HG02623 (cell line): ENCODE results near the gene NRL.

ENCODE experiments used
- ATAC-seq: cut with Tn5 transposase; IDR thresholded peaks from one replicate; pipeline ENCODE4 v1.9.1; 2021; ENCODE audit warnings: moderate library complexity; ENCODE audit not compliant: unreplicated experiment

NRL gene

DNA sequence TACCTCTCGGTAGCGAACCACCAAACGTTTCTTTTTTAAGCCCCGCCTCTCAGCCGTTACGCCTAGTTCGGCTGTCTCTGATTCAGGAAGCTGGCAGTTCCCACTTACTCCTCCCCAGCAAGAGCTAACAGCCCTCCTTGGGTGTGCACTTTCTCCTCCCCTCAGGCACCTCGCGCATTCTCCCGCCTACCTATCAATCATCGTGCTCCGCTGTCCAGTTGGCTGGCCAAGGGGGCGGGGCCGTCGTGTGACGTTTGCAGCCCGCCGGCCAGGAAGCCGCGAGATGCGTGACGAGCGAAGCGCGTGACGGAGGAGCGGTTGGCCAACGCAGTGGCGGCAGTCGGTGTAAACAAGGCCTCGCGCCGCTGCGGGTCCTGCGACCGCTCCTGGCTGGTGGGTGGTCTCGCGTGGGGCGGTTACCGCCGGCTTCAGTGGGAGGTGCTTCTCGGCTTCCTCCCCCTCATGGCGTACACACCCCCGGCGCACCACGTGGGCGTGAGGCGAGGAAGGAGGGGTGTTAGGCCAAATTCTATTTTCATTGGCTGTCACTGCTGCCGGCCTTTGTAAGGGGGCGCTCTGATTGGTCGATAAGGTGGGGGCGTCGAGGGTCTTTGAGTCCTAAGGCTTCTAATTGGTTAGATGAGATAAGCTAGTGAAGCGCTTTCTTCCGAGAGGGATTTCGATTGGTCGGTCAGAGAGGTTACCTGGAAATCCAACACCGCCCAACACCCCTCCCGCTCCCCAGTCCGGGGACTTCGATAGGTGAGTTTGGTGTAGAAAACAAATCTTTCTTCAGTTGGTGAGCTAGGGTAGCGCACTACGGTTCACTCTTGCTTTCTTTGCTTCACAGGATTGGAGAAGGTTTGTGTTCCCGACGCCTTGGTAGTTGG, at the start of gene NRL, which contains the start of gene DCAF11:
TSS of gene NRL (minus strand) at position 418 of the 890 bp plus-strand sequence. CDS start 32,101 bp downstream, outside the sequence.
TSS of gene DCAF11 (plus strand) at position 246 of the 890 bp plus-strand sequence. CDS start 818 bp downstream, outside the sequence.
- ATAC-seq: peak; percentile 79

DNA sequence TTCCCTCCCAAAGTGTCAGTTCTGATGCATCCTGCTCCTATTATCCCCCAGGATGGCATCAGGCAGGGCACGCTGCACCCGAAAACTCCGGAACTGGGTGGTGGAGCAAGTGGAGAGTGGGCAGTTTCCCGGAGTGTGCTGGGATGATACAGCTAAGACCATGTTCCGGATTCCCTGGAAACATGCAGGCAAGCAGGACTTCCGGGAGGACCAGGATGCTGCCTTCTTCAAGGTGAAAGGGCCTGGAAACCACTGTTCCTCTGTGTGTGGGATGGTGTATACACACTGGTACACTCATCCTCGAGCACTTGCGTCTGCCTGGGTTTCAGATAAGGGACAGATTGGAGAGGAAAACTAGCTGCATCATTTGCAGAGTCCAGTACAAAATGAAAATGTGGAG, 47.3 kb upstream of the NRL start:
- no peak for ATAC-seq

- ATAC-seq: peak; percentile 72
These were observed 46.4 kb upstream of the NRL start, which contains the start of gene IRF9 for GRCh38 chr14:24160850-24161804. Gene IRF9 (plus strand): TSS chr14:24161265. CDS start chr14:24162145, 880 bp downstream.

- no peak for ATAC-seq
These were observed 45.7 kb upstream of the NRL start for GRCh38 chr14:24160499-24160849.

- ATAC-seq: no peak
These were observed 45.2 kb upstream of the NRL start for GRCh38 chr14:24159777-24160498.

DNA sequence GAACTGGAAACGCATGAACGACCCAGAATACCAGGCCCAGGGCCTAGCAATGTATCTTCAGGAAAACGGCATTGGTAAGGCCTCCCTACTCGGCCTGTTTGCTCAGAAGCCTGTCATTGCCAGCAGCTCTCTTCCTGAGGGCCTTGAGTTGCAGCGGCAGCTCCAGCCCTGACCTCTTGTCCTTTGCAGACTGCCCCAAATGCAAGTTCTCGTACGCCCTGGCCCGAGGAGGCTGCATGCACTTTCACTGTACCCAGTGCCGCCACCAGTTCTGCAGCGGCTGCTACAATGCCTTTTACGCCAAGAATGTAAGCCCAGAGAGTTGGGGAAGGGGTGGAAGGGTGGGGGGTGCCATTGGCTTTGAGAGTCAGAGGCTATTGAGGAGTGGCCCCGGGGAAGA, 42.6 kb upstream of the NRL start:
- no peak for ATAC-seq

DNA sequence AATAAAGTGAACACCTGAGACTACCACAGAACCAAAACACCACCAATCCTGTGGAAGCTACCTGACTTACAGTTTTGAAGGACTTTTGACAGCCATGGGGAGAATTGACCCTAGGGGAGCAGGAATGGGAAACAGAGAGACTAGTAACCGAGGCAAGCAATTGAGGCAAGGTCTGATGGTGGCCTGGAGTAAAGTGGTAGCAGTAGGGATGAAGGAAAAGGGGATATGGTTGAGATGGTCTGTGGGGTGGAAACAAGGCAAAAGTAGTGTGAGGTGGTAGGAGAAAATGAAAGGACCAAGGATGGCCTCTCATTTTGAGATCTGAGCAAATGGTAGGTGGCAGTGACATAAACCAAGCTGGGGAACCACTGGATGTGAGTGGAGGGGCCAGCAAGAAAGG, 42.1 kb upstream of the NRL start:
- no peak for ATAC-seq

DNA sequence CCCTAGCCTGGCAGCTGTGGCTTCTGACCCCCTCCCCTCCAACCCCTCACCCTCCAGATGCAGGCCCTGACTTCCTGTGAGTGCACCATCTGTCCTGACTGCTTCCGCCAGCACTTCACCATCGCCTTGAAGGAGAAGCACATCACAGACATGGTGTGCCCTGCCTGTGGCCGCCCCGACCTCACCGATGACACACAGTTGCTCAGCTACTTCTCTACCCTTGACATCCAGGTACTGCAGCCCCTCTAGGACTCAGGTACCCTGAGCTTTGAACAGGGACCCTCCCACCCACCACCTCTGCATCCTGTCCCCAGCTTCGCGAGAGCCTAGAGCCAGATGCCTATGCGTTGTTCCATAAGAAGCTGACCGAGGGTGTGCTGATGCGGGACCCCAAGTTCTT, 40.4 kb upstream of the NRL start:
- ATAC-seq: no peak

GRCh38 chr14:24151404-24152080, 36.8 kb upstream of the NRL start:
- no peak for ATAC-seq

DNA sequence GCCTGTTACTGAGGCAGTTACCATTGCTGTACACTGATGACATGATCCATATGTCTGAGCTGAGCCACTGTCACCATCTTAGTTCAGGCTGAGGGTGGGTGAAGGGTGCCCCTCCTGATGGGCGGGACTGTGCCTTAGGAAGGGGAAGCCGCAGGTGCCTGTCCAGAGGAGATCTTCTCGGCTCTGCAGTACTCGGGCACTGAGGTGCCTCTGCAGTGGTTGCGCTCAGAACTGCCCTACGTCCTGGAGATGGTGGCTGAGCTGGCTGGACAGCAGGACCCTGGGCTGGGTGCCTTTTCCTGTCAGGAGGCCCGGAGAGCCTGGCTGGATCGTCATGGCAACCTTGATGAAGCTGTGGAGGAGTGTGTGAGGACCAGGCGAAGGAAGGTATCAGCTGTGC, 36.2 kb upstream of the NRL start:
- ATAC-seq: no peak

DNA sequence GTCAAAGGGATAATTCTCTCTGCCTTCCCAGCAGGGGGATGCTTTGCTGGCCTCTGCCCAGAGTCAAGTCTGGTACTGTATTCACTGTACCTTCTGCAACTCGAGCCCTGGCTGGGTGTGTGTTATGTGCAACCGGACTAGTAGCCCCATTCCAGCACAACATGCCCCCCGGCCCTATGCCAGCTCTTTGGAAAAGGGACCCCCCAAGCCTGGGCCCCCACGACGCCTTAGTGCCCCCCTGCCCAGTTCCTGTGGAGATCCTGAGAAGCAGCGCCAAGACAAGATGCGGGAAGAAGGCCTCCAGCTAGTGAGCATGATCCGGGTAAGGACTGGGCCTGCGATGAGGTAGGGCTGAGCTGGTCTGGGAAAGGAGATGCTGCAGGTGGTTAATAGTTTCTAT, 35.8 kb upstream of the NRL start:
- no peak for ATAC-seq

GRCh38 chr14:24150061-24150460, 35.3 kb upstream of the NRL start:
- ATAC-seq: no peak

- ATAC-seq: no peak
These were observed 34.7 kb upstream of the NRL start for GRCh38 chr14:24149302-24149969.

DNA sequence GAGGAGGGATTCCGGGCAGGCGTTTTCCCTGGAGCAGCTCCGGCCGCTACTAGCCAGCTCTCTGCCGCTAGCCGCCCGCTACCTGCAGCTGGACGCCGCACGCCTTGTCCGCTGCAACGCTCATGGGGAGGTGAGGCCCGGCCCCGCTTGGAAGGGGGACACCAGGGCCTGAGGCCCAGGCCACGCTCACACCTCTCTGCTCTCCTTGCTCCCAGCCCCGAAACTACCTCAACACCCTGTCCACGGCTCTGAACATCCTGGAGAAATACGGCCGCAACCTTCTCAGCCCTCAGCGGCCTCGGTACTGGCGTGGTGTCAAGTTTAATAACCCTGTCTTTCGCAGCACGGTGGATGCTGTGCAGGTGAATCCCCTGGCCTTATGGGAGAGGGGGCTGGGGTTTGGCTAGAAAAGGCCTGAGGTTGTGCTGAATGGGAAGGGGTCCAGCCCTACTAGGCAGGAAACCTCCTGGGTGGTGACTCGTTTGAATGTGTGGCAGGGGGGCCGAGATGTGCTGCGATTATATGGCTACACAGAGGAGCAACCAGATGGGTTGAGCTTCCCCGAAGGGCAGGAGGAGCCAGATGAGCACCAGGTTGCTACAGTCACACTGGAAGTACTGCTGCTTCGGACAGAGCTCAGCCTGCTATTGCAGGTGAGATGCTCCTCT, 33.1 kb upstream of the NRL start:
- no peak for ATAC-seq

- peak; percentile 78 for ATAC-seq
These were observed 32.4 kb upstream of the NRL start, which contains the start of gene RNF31 for GRCh38 chr14:24146978-24147760. Gene RNF31 (plus strand): TSS chr14:24147498. CDS start chr14:24147699, 201 bp downstream.

- ATAC-seq: peak; percentile 58
These were observed 31.8 kb upstream of the NRL start, which contains the start of gene PSME2 for GRCh38 chr14:24146453-24146977. Gene PSME2 (minus strand): TSS chr14:24146610. CDS start chr14:24146581, 29 bp downstream.

DNA sequence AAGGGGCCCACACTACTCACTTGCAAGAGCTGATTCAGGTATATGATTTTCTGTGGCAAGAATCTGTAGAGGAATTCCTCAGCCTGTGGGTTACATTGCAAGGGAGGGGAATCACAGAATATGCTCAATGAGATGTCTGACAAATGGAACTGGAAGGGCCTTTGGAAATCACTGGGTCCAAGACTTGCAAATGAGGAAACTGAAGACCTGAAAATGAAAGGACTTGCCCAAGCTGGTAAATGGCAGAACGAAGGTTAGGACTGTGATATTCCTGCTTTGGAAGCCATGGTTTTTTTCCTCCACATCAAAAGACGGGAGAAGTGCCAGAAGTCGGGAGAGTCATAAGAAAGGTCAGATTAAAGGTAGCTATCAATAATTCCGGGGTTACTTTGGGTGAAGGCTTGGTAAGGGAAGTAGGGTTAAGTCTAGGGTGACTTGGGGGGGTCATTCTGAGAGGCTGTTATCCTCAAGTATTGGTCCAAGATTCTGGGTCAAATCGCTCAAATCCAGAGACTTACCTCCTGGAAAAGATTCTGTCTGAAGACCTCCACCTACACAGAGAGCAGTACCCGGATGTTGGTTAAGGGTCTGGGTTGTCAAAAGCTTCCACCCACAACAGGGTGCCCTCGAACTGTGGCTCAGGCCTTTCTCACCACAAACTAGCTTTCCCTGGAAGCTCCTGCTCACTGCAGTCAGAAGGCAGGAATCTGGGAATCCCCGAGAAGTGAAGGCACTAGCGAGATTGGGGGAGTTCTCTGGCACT, 31.1 kb upstream of the NRL start:
- ATAC-seq: no peak
